Testis (tissue), 2 donors: ENCODE data around the gene PGBD2.

Source experiments
- CTCF ChIP-seq, 3 experiments: fragments of 450-650 bp in 2 of 3; fragments of 200-600 bp in 1 of 3; sonication (generic) in 1 of 3; IDR thresholded peaks; one replicate each; pipeline ENCODE4 v1.5.1; 2016 to 2019; ENCODE audit warnings: antibody characterized with exemption in 3 of 3, mild to moderate bottlenecking in 2 of 3, moderate library complexity in 1 of 3
- POLR2A ChIP-seq: fragments of 450-650 bp; IDR thresholded peaks from one replicate; pipeline ENCODE4 v1.6.1; 2017; ENCODE audit warnings: antibody characterized with exemption, mild to moderate bottlenecking, moderate library complexity

- TF ChIP-seq CTCF (IDR thresholded peaks at IDR 0.05) (no peak), POLR2A (no peak)
Measured at GRCh38 chr1:248862998-248863881, 42.8 kb upstream of the PGBD2 start.
